GM18868 (cell line): ENCODE results near the gene CARD9.

Experiments
- ATAC-seq: cut with Tn5 transposase; IDR thresholded peaks from one replicate; pipeline ENCODE4 v1.9.1; 2021; ENCODE audit warnings: mild to moderate bottlenecking, moderate library complexity; ENCODE audit not compliant: unreplicated experiment

The CARD9 gene

GRCh38 chr9:136351252-136351800 lies 22.1 kb downstream of the CARD9 start:
- ATAC-seq, result no peak

- no peak for ATAC-seq
Observed at GRCh38 chr9:136349546-136349945, 23.9 kb downstream of the CARD9 start.

GRCh38 chr9:136348691-136349090 lies 24.8 kb downstream of the CARD9 start:
- ATAC-seq, result no peak

GRCh38 chr9:136347472-136348256 lies 25.8 kb downstream of the CARD9 start:
- ATAC-seq, result no peak

GRCh38 chr9:136346927-136347465 lies 26.5 kb downstream of the CARD9 start:
- ATAC-seq, result no peak

- no peak for ATAC-seq
Observed at GRCh38 chr9:136346157-136346481, 27.4 kb downstream of the CARD9 start.

- ATAC-seq, result no peak
Observed at GRCh38 chr9:136345281-136346156, 27.9 kb downstream of the CARD9 start.

- ATAC-seq, result no peak
Observed at GRCh38 chr9:136344544-136345280, 28.8 kb downstream of the CARD9 start.

GRCh38 chr9:136343884-136344269 lies 29.6 kb downstream of the CARD9 start:
- no peak for ATAC-seq

GRCh38 chr9:136343121-136343883 lies 30.2 kb downstream of the CARD9 start:
- no peak for ATAC-seq

- no peak for ATAC-seq
Observed at GRCh38 chr9:136342181-136343120, 31.0 kb downstream of the CARD9 start.

GRCh38 chr9:136341769-136342168 lies 31.7 kb downstream of the CARD9 start:
- no peak for ATAC-seq

GRCh38 chr9:136341042-136341655 lies 32.3 kb downstream of the CARD9 start:
- no peak for ATAC-seq

- ATAC-seq, result no peak
Observed at GRCh38 chr9:136340356-136341041, 33.0 kb downstream of the CARD9 start.

- no peak for ATAC-seq
Observed at GRCh38 chr9:136339958-136340310, 33.5 kb downstream of the CARD9 start.

- no peak for ATAC-seq
Observed at GRCh38 chr9:136339173-136339957, 34.1 kb downstream of the CARD9 start.

- no peak for ATAC-seq
Observed at GRCh38 chr9:136338511-136338910, 35.0 kb downstream of the CARD9 start.
